Measurements from ENCODE around the gene IL1RAPL2. TPM values are rescaled to one million over a fixed set of nuclear protein-coding genes. Genes with fewer than 3 reads are reported as not detected.

The IL1RAPL2 gene
- total and polyA plus RNA-seq, 4 donors = 2.0 TPM; not detected in 3

GRCh38 chrX:105515561-105515960, 949.6 kb downstream of the IL1RAPL2 start:
- H3K27me3 ChIP-seq (ENCODE audit: control insufficient read depth in 3 of 3, insufficient read depth in 3 of 3, low read length in 2 of 3) = peaks cover 0 to 28% (median 3%) of the 10 kb centered on the region in 3 donors
- no peak for TF ChIP-seq CTCF (IDR thresholded peaks at IDR 0.05; ENCODE audit: control extremely low read depth, extremely low read depth)
- no peaks in the 10 kb centered on the region for H3K9me3 ChIP-seq (ENCODE audit: control insufficient read depth in 4 of 4, insufficient read depth in 3 of 4, low read length in 3 of 4)
- H3K27ac ChIP-seq (ENCODE audit: low read depth in 1 of 2, low read length in 1 of 2) = no peak overlapping the region
- ATAC-seq (ENCODE audit: insufficient read depth, low FRiP score) = no peak
- H3K9ac ChIP-seq (ENCODE audit: insufficient read depth in 1 of 2, low read length in 2 of 2) = no peak overlapping the region
- WGBS, 2 donors = 63 to 93% methylated on average over 1 of the region's 1 CpG
- DNase-seq = no peak
- no peaks in the 10 kb centered on the region for H3K4me1 ChIP-seq (ENCODE audit: control insufficient read depth in 5 of 5, insufficient read depth in 5 of 5, low read length in 5 of 5)
- no peak overlapping the region for H3K4me3 ChIP-seq
- H3K36me3 ChIP-seq (ENCODE audit: control insufficient read depth in 4 of 4, insufficient read depth in 4 of 4, low read length in 4 of 4) = no peaks in the 10 kb centered on the region

GRCh38 chrX:105526431-105526830, 960.4 kb downstream of the IL1RAPL2 start:
- no peak for ATAC-seq (ENCODE audit: insufficient read depth, low FRiP score)
- no peak for TF ChIP-seq CTCF (IDR thresholded peaks at IDR 0.05; ENCODE audit: control extremely low read depth, extremely low read depth)
- H3K4me1 ChIP-seq (ENCODE audit: control insufficient read depth in 5 of 5, insufficient read depth in 5 of 5, low read length in 5 of 5) = no peaks in the 10 kb centered on the region
- H3K9me3 ChIP-seq (ENCODE audit: control insufficient read depth in 4 of 4, insufficient read depth in 3 of 4, low read length in 3 of 4) = no peaks in the 10 kb centered on the region
- no peak overlapping the region for H3K4me3 ChIP-seq
- H3K27me3 ChIP-seq (ENCODE audit: control insufficient read depth in 3 of 3, insufficient read depth in 3 of 3, low read length in 2 of 3) = peaks cover 0 to 23% (median 8%) of the 10 kb centered on the region in 3 donors
- H3K27ac ChIP-seq (ENCODE audit: low read depth in 1 of 2, low read length in 1 of 2) = peak overlapping the region in 1 of 2 donors; percentile 45
- H3K9ac ChIP-seq (ENCODE audit: insufficient read depth in 1 of 2, low read length in 2 of 2) = no peak overlapping the region
- no peak for DNase-seq
- 83 to 95% methylated on average over 1 of the region's 1 CpG for WGBS, 2 donors
- no peaks in the 10 kb centered on the region for H3K36me3 ChIP-seq (ENCODE audit: control insufficient read depth in 4 of 4, insufficient read depth in 4 of 4, low read length in 4 of 4)

- ATAC-seq (ENCODE audit: insufficient read depth, low FRiP score) = no peak
- H3K27ac ChIP-seq (ENCODE audit: low read depth in 1 of 2, low read length in 1 of 2) = no peak overlapping the region
- 43 to 58% methylated on average over 1 of the region's 1 CpG for WGBS, 2 donors
- peaks cover 0 to 17% (median 8%) of the 10 kb centered on the region in 3 donors for H3K27me3 ChIP-seq (ENCODE audit: control insufficient read depth in 3 of 3, insufficient read depth in 3 of 3, low read length in 2 of 3)
- H3K4me1 ChIP-seq (ENCODE audit: control insufficient read depth in 5 of 5, insufficient read depth in 5 of 5, low read length in 5 of 5) = no peaks in the 10 kb centered on the region
- no peaks in the 10 kb centered on the region for H3K9me3 ChIP-seq (ENCODE audit: control insufficient read depth in 4 of 4, insufficient read depth in 3 of 4, low read length in 3 of 4)
- no peaks in the 10 kb centered on the region for H3K36me3 ChIP-seq (ENCODE audit: control insufficient read depth in 4 of 4, insufficient read depth in 4 of 4, low read length in 4 of 4)
- TF ChIP-seq CTCF (IDR thresholded peaks at IDR 0.05; ENCODE audit: control extremely low read depth, extremely low read depth) = no peak
- no peak overlapping the region for H3K4me3 ChIP-seq
- no peak for DNase-seq
- H3K9ac ChIP-seq (ENCODE audit: insufficient read depth in 1 of 2, low read length in 2 of 2) = no peak overlapping the region
Measured at GRCh38 chrX:105527759-105528158, 961.8 kb downstream of the IL1RAPL2 start.

- H3K27ac ChIP-seq (ENCODE audit: low read depth in 1 of 2, low read length in 1 of 2) = no peak overlapping the region
- H3K27me3 ChIP-seq (ENCODE audit: control insufficient read depth in 3 of 3, insufficient read depth in 3 of 3, low read length in 2 of 3) = peaks cover 0 to 4% (median 4%) of the 10 kb centered on the region in 3 donors
- no peak for TF ChIP-seq CTCF (IDR thresholded peaks at IDR 0.05; ENCODE audit: control extremely low read depth, extremely low read depth)
- H3K36me3 ChIP-seq (ENCODE audit: control insufficient read depth in 4 of 4, insufficient read depth in 4 of 4, low read length in 4 of 4) = no peaks in the 10 kb centered on the region
- 70 to 88% methylated on average over 2 of the region's 2 CpGs for WGBS, 2 donors
- DNase-seq (no peak), ATAC-seq (ENCODE audit: insufficient read depth, low FRiP score) (no peak)
- H3K9ac ChIP-seq (ENCODE audit: insufficient read depth in 1 of 2, low read length in 2 of 2) = no peak overlapping the region
- no peak overlapping the region for H3K4me3 ChIP-seq
- no peaks in the 10 kb centered on the region for H3K9me3 ChIP-seq (ENCODE audit: control insufficient read depth in 4 of 4, insufficient read depth in 3 of 4, low read length in 3 of 4)
- H3K4me1 ChIP-seq (ENCODE audit: control insufficient read depth in 5 of 5, insufficient read depth in 5 of 5, low read length in 5 of 5) = no peaks in the 10 kb centered on the region
Measured at GRCh38 chrX:105533951-105534350, 968.0 kb downstream of the IL1RAPL2 start.

Data from lung (tissue), 12 donors.